ENCODE measurements around the gene PIK3C2B. TPM values are rescaled to one million over a fixed set of nuclear protein-coding genes. Genes with fewer than 3 reads are reported as not detected.
A peak's percentile ranks its signal among the peaks of the same experiment; 100 is the strongest.

Gene PIK3C2B
- total and polyA plus RNA-seq, 2 of the 8 experiments (the other 6 are each of a cell fraction or from before 2014, with no cell fraction given) = 20.4 to 36.7 TPM

GRCh38 chr1:204447190-204447589 is 47.4 kb downstream of the PIK3C2B start:
- Histone ChIP-seq H3K79me1 (ENCODE audit: low read depth, low read length) (no peaks in the 10 kb centered on the region), H2BK12ac (ENCODE audit: low read depth, low read length) (no peak overlapping the region), H3K4me1 (replicated peaks in 1 of 4; ENCODE audit: control insufficient read depth in 3 of 4, insufficient read depth in 4 of 4, low read length in 3 of 4) (peaks cover 0 to 13% (median 7%) of the 10 kb centered on the region in 4 experiments; a peak in 6 of 7 replicates), H3K4me3 (ENCODE audit: extremely low read depth in 1 of 4, insufficient read depth in 2 of 4, low read depth in 3 of 4, low read length in 4 of 4) (no peak overlapping the region), H3K56ac (replicated peaks; ENCODE audit: insufficient read length, low read depth, low read length) (no peak overlapping the region), H2BK15ac (ENCODE audit: low read length) (no peak overlapping the region), H3K14ac (ENCODE audit: insufficient read length) (no peak overlapping the region), H4K8ac (ENCODE audit: extremely low read depth, insufficient read depth, low read length) (no peak overlapping the region), H3K23ac (ENCODE audit: insufficient read length) (no peak overlapping the region), H3K79me2 (ENCODE audit: control insufficient read depth in 1 of 2, insufficient read depth in 2 of 2, low read length in 2 of 2) (no peaks in the 10 kb centered on the region), H2AFZ (ENCODE audit: low read length) (no peak overlapping the region), H2BK120ac (replicated peaks; ENCODE audit: low read depth, low read length) (no peak overlapping the region), H4K5ac (ENCODE audit: insufficient read length, low read depth, low read length) (no peak overlapping the region), H2AK5ac (ENCODE audit: low read depth, low read length) (no peak overlapping the region), H4K20me1 (replicated peaks in 1 of 2; ENCODE audit: control insufficient read depth in 1 of 2, insufficient read depth in 2 of 2, low read length in 2 of 2) (peaks cover 0 to 2% of the 10 kb centered on the region in 2 experiments), H3K18ac (ENCODE audit: extremely low read depth, low read length) (0 out of 2 replicates have a peak overlapping the region, but pooled peaks have one; percentile 48), H3K4ac (replicated peaks; ENCODE audit: insufficient read length, low read depth, low read length) (no peak overlapping the region), H3K4me2 (ENCODE audit: insufficient read depth in 1 of 2, low read depth in 2 of 2, low read length in 2 of 2) (no peak overlapping the region), H3K9me3 (ENCODE audit: insufficient read depth in 2 of 2, low read depth in 1 of 2, low read length in 1 of 2) (no peaks in the 10 kb centered on the region), H3K23me2 (ENCODE audit: low read depth, low read length) (no peaks in the 10 kb centered on the region), H3K36me3 (ENCODE audit: control insufficient read depth in 2 of 4, insufficient read depth in 4 of 4, low read length in 3 of 4) (peaks cover 2 to 13% (median 6%) of the 10 kb centered on the region in 4 experiments; a peak in 4 of 8 replicates), H3K27ac (ENCODE audit: low read depth, low read length) (no peak overlapping the region), H2BK20ac (ENCODE audit: low read length) (no peak overlapping the region), H3K27me3 (replicated peaks in 1 of 4; ENCODE audit: control insufficient read depth in 3 of 4, extremely low read depth in 1 of 4, insufficient read depth in 3 of 4, low read length in 3 of 4) (no peaks in the 10 kb centered on the region), H2BK5ac (ENCODE audit: low read depth, low read length) (0 out of 2 replicates have a peak overlapping the region, but pooled peaks have one; percentile 18), H3K9ac (replicated peaks in 1 of 4; ENCODE audit: extremely low read depth in 1 of 4, low read depth in 3 of 4, low read length in 3 of 4) (no peak overlapping the region), H4K91ac (replicated peaks; ENCODE audit: insufficient read length, low read length) (no peak overlapping the region)
- ChIA-PET POLR2A (ENCODE audit: partially characterized antibody) (interaction anchor here (1.1 to 3.4 kb wide), 5 partner anchors 42 to 69 kb away, joined by 3 to 28 read pairs (median 8); partner anchors contain the start of genes MDM4 and PIK3C2B), CTCF (ENCODE audit: partially characterized antibody) (interaction anchor here (1.1 to 47.3 kb wide), 14 partner anchors 12 to 381 kb away, joined by 3 to 2124 read pairs (median 6); partner anchors contain the start of genes MDM4 and PIK3C2B)
- DNase-seq (ENCODE audit: low read depth in 1 of 2, low spot score in 2 of 2) (no peak), FAIRE-seq (no peak)
- no peak for TF ChIP-seq SIN3A (conservative IDR thresholded peaks at IDR 0.05 in 1 of 2, IDR thresholded peaks at IDR 0.05 in 1 of 2; ENCODE audit: low read depth in 1 of 2, low read length in 2 of 2)
- TF ChIP-seq HDAC6 (IDR thresholded peaks at IDR 0.05; ENCODE audit: low read depth, low read length) = no peak
- no peak for TF ChIP-seq TCF12 (IDR thresholded peaks at IDR 0.05; ENCODE audit: low read depth, low read length)
- no peak for TF ChIP-seq RBBP5 (IDR thresholded peaks at IDR 0.05; ENCODE audit: borderline replicate concordance, low read depth, low read length)
- no peak for TF ChIP-seq RFX5 (IDR thresholded peaks at IDR 0.05; ENCODE audit: borderline replicate concordance, low read depth, low read length)
- TF ChIP-seq TAF7 (optimal IDR thresholded peaks at IDR 0.05; ENCODE audit: borderline replicate concordance, low read depth, low read length) = no peak
- no peak for TF ChIP-seq SP4 (IDR thresholded peaks at IDR 0.05; ENCODE audit: low read length)
- 74% methylated on average over 6 of the region's 6 CpGs; no CpG with 5 or more reads in 1 of the 2 experiments for WGBS, 2 experiments (ENCODE audit: extremely low coverage in 1 of 2, insufficient coverage in 1 of 2, insufficient read length in 1 of 2, insufficient replicate concordance in 2 of 2, low coverage in 1 of 2, low lambda C conversion rate in 2 of 2, missing lambda C conversion rate in 1 of 2)
